PC-9 (cell line): ENCODE results near the gene HS3ST4. TPM values are rescaled to one million over a fixed set of nuclear protein-coding genes. Genes with fewer than 3 reads are reported as not detected.

Experiments
- BruUV-seq: library from RNA; stranded (reverse); fragments of 400-500 nt; replicated peaks from 2 replicates; lab custom pipeline; 2021; lab: Mats Ljungman, UMichigan
- CTCF ChIA-PET: fragments of 300-600 bp; sonication (Branson Sonifier 250); formaldehyde crosslinking; loops from one replicate; lab custom pipeline; 2022; ENCODE audit warnings: antibody characterized with exemption; lab: Charles Lee
- POLR2A ChIA-PET: fragments of 300-600 bp; sonication (Branson Sonifier 250); formaldehyde crosslinking; loops from one replicate; lab custom pipeline; 2022; ENCODE audit warnings: antibody characterized with exemption; ENCODE audit not compliant: unreplicated experiment; lab: Charles Lee
- DNase-seq, 2 experiments: peaks; one replicate each; pipeline versions ENCODE4 v3.0.0 to v3.0.0-alpha.2; 2015 to 2022; ENCODE audit warnings: mixed read lengths in 1 of 2
- H2AFZ ChIP-seq: fragments of 200-600 bp; sonication (generic); 2 replicates; pipeline ENCODE4 v1.8.1; 2017; ENCODE audit warnings: antibody characterized with exemption
- H3F3A ChIP-seq: fragments of 200-600 bp; sonication (generic); 2 replicates; pipeline ENCODE4 v1.8.1; 2017; ENCODE audit warnings: antibody characterized with exemption, mild to moderate bottlenecking, low read depth; ENCODE audit not compliant: insufficient read depth
- H3K27ac ChIP-seq: fragments of 200-600 bp; sonication (generic); 2 replicates; pipeline ENCODE4 v1.6.1; 2016; ENCODE audit warnings: mixed run types
- H3K27me3 ChIP-seq: fragments of 200-600 bp; sonication (generic); 2 replicates; pipeline ENCODE4 v1.6.1; 2016; ENCODE audit warnings: low read depth, mixed run types; ENCODE audit not compliant: insufficient read depth
- H3K36me3 ChIP-seq: fragments of 200-600 bp; sonication (generic); 2 replicates; pipeline ENCODE4 v1.6.1; 2016; ENCODE audit warnings: low read depth, mixed run types
- H3K4me1 ChIP-seq: fragments of 200-600 bp; sonication (generic); replicated peaks from 2 replicates; pipeline ENCODE4 v1.6.1; 2016; ENCODE audit warnings: mixed run types; ENCODE audit not compliant: insufficient read depth
- H3K4me2 ChIP-seq: fragments of 200-600 bp; sonication (generic); 2 replicates; pipeline ENCODE4 v1.6.1; 2017; ENCODE audit warnings: mixed run types
- H3K4me3 ChIP-seq: fragments of 200-600 bp; sonication (generic); 2 replicates; pipeline ENCODE4 v1.6.1; 2016; ENCODE audit warnings: mixed run types
- H3K79me2 ChIP-seq: fragments of 200-600 bp; sonication (generic); 2 replicates; pipeline ENCODE4 v1.6.1; 2017; ENCODE audit warnings: low read depth, mixed run types
- H3K9me2 ChIP-seq: fragments of 200-600 bp; sonication (generic); 2 replicates; pipeline ENCODE4 v1.8.1; 2017; ENCODE audit warnings: mild to moderate bottlenecking; ENCODE audit not compliant: insufficient read depth
- H3K9me3 ChIP-seq: fragments of 200-600 bp; sonication (generic); 2 replicates; pipeline ENCODE4 v1.8.1; 2016; ENCODE audit warnings: low read depth; ENCODE audit not compliant: insufficient read depth
- H4K20me1 ChIP-seq: fragments of 200-600 bp; sonication (generic); 2 replicates; pipeline ENCODE4 v1.8.1; 2017; ENCODE audit not compliant: insufficient read depth
- CTCF ChIP-seq: fragments of 200-600 bp; sonication (generic); conservative IDR thresholded peaks from 2 replicates; pipeline ENCODE4 v1.6.1; 2017; ENCODE audit warnings: mixed run types, antibody characterized with exemption, mild to moderate bottlenecking, moderate library complexity
- EZH2 ChIP-seq: fragments of 200-600 bp; sonication (generic); IDR thresholded peaks from 2 replicates; pipeline ENCODE4 v1.8.0; 2017; ENCODE audit warnings: antibody characterized with exemption, low read depth
- intact Hi-C: fragments of 100-400 bp; cut with micrococcal nuclease; formaldehyde crosslinking; loops from one replicate; pipeline ENCODE4 v1.10.0; 2022; ENCODE audit not compliant: unreplicated experiment
- total RNA-seq: library from RNA; stranded (reverse); gene quantifications from 2 replicates; pipeline ENCODE4 v1.2.3, GENCODE V29; 2021

HS3ST4 gene
- total RNA-seq, 1 experiment from 2014 or later, result not detected

GRCh38 chr16:25895380-25895779 lies 203.6 kb downstream of the HS3ST4 start:
- Histone ChIP-seq H3K4me2 (no peak overlapping the region), H3K9me2 (no peaks in the 10 kb centered on the region), H3K9me3 (no peaks in the 10 kb centered on the region), H3K27me3 (peaks cover 11% of the 10 kb centered on the region; the same call in 1 of the 2 replicates), H3F3A (no peaks in the 10 kb centered on the region), H2AFZ (no peak overlapping the region), H3K4me1 (no peaks in the 10 kb centered on the region), H4K20me1 (no peaks in the 10 kb centered on the region), H3K36me3 (no peaks in the 10 kb centered on the region), H3K79me2 (no peaks in the 10 kb centered on the region), H3K4me3 (no peak overlapping the region), H3K27ac (no peak overlapping the region)
- TF ChIP-seq EZH2, result no peak
- no peak for TF ChIP-seq CTCF
- no peak for DNase-seq
- no TSS peak for BruUV-seq
- intact Hi-C loops, result no loop called here
- POLR2A ChIA-PET, result no interaction called here
- CTCF ChIA-PET, result no interaction called here

GRCh38 chr16:25896411-25896810 lies 204.7 kb downstream of the HS3ST4 start:
- no peak for DNase-seq
- POLR2A ChIA-PET, result no interaction called here
- H3K36me3 ChIP-seq, result no peaks in the 10 kb centered on the region
- H3K9me2 ChIP-seq, result no peaks in the 10 kb centered on the region
- no peaks in the 10 kb centered on the region for H3K9me3 ChIP-seq
- peaks cover 11% of the 10 kb centered on the region; the same call in 1 of the 2 replicates for H3K27me3 ChIP-seq
- H3K4me1 ChIP-seq, result no peaks in the 10 kb centered on the region
- H3F3A ChIP-seq, result no peaks in the 10 kb centered on the region
- CTCF ChIA-PET, result no interaction called here
- intact Hi-C loops, result no loop called here
- TF ChIP-seq CTCF (no peak), EZH2 (no peak)
- no TSS peak for BruUV-seq
- H2AFZ ChIP-seq, result no peak overlapping the region
- no peak overlapping the region for H3K4me3 ChIP-seq
- H3K27ac ChIP-seq, result no peak overlapping the region
- H3K79me2 ChIP-seq, result no peaks in the 10 kb centered on the region
- no peaks in the 10 kb centered on the region for H4K20me1 ChIP-seq
- no peak overlapping the region for H3K4me2 ChIP-seq

DNA sequence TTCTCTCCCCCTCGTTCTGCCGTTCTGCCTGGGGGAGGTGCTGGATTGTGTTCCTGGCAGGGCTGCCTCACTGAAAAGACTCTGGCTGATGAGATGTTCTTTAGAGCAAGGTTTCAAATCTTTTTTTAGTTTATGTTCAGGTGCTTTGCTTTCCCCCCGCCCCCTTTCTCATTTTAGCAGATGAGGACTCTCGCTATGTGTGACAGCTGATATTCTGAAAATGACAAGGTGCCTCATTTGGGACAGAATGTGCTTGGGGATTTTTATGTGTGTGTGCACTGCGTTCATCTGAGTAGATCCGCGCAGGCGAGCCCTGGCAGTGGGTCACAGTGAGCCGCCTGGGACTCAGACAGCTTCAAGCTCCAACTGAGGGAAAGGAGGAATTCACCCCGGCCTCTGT lies 205.9 kb downstream of the HS3ST4 start:
- intact Hi-C loops, result no loop called here
- no peak overlapping the region for H3K4me2 ChIP-seq
- H3F3A ChIP-seq, result no peaks in the 10 kb centered on the region
- H2AFZ ChIP-seq, result no peak overlapping the region
- CTCF ChIA-PET, result no interaction called here
- TF ChIP-seq EZH2, result no peak
- no peak for TF ChIP-seq CTCF
- no TSS peak for BruUV-seq
- H3K4me3 ChIP-seq, result no peak overlapping the region
- no peaks in the 10 kb centered on the region for H3K9me2 ChIP-seq
- peaks cover 11% of the 10 kb centered on the region; the same call in 1 of the 2 replicates for H3K27me3 ChIP-seq
- no peak overlapping the region for H3K27ac ChIP-seq
- no peaks in the 10 kb centered on the region for H3K9me3 ChIP-seq
- POLR2A ChIA-PET, result no interaction called here
- no peaks in the 10 kb centered on the region for H3K79me2 ChIP-seq
- H4K20me1 ChIP-seq, result no peaks in the 10 kb centered on the region
- no peaks in the 10 kb centered on the region for H3K4me1 ChIP-seq
- DNase-seq, result no peak
- H3K36me3 ChIP-seq, result no peaks in the 10 kb centered on the region
